ENCODE measurements around the gene ANKRD30A. TPM values are rescaled to one million over a fixed set of nuclear protein-coding genes. Genes with fewer than 3 reads are reported as not detected.
"Not testable (repeated sequence)": the region's sequence is repeated elsewhere in the genome, so short reads cannot be mapped to it uniquely, and the experiment has no call there.

ANKRD30A gene
- under 1 TPM in 3 of 4 donors, not detected in 1; 0.06 to 0.11 (median 0.08) TPM for total RNA-seq

DNA sequence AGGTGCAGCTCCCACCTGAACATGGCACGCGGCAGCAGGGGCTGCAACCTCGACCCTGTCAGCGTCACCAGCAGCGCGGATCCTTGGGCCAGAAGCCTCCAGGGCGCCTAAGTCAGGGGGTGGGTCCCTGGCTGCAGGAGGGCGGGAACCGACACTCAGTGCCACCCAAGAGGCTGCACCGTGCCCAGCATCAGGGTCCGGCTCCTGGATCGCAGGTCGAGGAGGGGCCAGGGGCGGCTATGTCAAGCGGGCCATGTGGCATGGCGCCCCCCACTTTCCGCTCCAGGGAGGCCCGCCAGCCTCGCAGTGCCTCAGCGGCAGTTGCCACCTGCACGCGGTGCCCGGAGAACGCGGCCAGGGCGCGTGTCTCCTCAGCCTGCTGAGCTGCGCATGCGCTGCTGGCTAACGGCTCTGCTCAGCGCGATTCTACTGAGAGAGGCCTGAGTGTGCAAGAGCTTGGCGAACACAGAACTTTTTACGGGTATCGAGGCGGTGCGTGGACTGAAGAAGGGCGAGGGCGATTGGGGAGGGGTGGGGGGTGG lies at the start of gene ANKRD30A:
TSS of gene ANKRD30A (plus strand) at position 408 of the 542 bp plus-strand sequence. CDS start 190 bp downstream, outside the sequence.
- DNase-seq (ENCODE audit: low spot score in 2 of 2): no peak
- TF ChIP-seq CTCF (IDR thresholded peaks at IDR 0.05) (no peak), POLR2A (IDR thresholded peaks at IDR 0.05) (no peak)
- no peak within 1 kb of the TSS for H3K4me3 ChIP-seq (ENCODE audit: low read depth, poor library complexity, severe bottlenecking)
- WGBS, 2 donors: 90% methylated on average over 28 to 31 of the region's 39 CpGs
- intact Hi-C loops (cut with DNase I; ENCODE audit: low total_unique reads): no loop called here

GRCh38 chr10:37076083-37076482 lies 49.3 kb upstream of the ANKRD30A start:
- intact Hi-C loops (cut with DNase I; ENCODE audit: low total_unique reads); DNase-seq (ENCODE audit: low spot score in 2 of 2); H3K4me3 ChIP-seq (ENCODE audit: low read depth, poor library complexity, severe bottlenecking): not testable (repeated sequence)
- 96 to 100% methylated on average over 1 to 7 of the region's 10 CpGs for WGBS, 2 donors

GRCh38 chr10:37095792-37096573 lies 29.4 kb upstream of the ANKRD30A start:
- TF ChIP-seq POLR2A (IDR thresholded peaks at IDR 0.05): no peak
- TF ChIP-seq CTCF (IDR thresholded peaks at IDR 0.05): no peak
- 15 to 21% methylated on average over 3 of the region's 3 CpGs for WGBS, 2 donors
- no peak for DNase-seq (ENCODE audit: low spot score in 2 of 2)
- intact Hi-C loops (cut with DNase I; ENCODE audit: low total_unique reads): no loop called here
- H3K4me3 ChIP-seq (ENCODE audit: low read depth, poor library complexity, severe bottlenecking): no peak overlapping the region

DNA sequence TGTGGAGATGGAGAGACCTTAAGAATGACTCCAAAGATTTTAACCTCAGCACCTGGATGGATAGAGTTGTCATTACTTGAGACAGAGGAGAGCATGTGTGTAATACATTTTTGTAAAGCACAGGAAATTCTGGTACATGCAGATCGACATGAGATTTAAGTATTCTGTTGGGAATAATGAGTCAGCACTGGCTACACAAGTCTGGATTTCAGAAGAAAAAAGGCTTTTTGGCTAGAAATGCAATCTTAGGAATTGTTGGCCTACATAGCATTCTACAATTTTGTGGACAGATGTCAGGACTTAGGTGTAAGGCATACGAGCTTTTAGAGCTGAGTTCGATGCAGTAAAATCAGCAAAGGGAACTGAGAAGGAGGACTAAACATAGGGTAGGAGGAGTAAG lies 24.1 kb upstream of the ANKRD30A start:
- intact Hi-C loops (cut with DNase I; ENCODE audit: low total_unique reads): no loop called here
- no peak for DNase-seq (ENCODE audit: low spot score in 2 of 2)
- WGBS, 2 donors: 76 to 81% methylated on average over 3 of the region's 3 CpGs
- H3K4me3 ChIP-seq (ENCODE audit: low read depth, poor library complexity, severe bottlenecking): no peak overlapping the region
- TF ChIP-seq POLR2A (IDR thresholded peaks at IDR 0.05): no peak
- no peak for TF ChIP-seq CTCF (IDR thresholded peaks at IDR 0.05)

GRCh38 chr10:37109000-37109399 lies 16.4 kb upstream of the ANKRD30A start:
- TF ChIP-seq CTCF (IDR thresholded peaks at IDR 0.05) (no peak), POLR2A (IDR thresholded peaks at IDR 0.05) (no peak)
- no peak overlapping the region for H3K4me3 ChIP-seq (ENCODE audit: low read depth, poor library complexity, severe bottlenecking)
- no peak for DNase-seq (ENCODE audit: low spot score in 2 of 2)
- intact Hi-C loops (cut with DNase I; ENCODE audit: low total_unique reads): no loop called here
- WGBS, 2 donors: 79 to 81% methylated on average over 1 of the region's 1 CpG

- WGBS, 2 donors: 89 to 93% methylated on average over 21 of the region's 21 CpGs
- no peak overlapping the region for H3K4me3 ChIP-seq (ENCODE audit: low read depth, poor library complexity, severe bottlenecking)
- intact Hi-C loops (cut with DNase I; ENCODE audit: low total_unique reads): no loop called here
- no peak for TF ChIP-seq POLR2A (IDR thresholded peaks at IDR 0.05)
- TF ChIP-seq CTCF (IDR thresholded peaks at IDR 0.05): no peak
- DNase-seq (ENCODE audit: low spot score in 2 of 2): no peak
Observed at GRCh38 chr10:37124532-37124931, 866 bp upstream of the ANKRD30A start.
